ENCODE data around the gene EID3.

The EID3 gene

DNA sequence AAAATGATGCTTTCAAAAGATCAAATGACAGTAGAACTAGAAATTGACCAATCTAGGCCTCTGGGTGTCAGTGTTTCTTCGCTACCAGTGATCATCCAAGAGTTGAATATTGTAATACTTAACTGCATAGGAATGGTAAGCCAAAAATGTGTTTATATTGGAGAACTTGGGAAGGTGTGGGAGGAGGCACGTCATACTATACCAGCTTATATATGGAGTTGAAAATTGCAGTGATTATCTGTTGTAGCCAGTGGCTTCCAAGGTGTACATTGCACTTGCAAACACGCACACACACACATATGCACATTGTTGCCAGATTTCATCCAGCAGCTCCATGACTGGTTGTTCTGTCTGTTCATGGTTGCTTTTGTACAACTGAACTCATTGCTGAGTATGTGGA, 36.1 kb downstream of the EID3 start:
- DNase-seq (ENCODE audit: low read depth in 2 of 2) = no peak

DNA sequence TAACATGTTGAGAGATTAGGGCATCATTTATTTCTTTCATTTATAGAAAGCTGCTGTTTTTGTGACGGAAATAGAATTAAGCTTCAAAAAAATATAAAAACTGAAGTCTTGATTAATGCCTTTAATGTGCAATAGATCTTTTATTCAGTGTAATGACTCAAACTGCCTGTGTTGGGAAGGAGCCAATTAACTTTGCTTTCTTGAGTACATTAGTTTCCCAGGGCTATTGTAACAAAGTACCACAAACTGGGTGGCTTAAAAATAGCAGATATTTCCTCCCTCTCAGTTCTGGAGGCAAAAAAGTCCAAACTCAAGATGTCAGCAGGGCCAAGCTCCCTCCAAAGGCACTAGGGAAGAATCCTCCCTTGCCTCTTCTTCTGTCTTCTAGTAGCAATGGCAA, 36.6 kb downstream of the EID3 start:
- DNase-seq (ENCODE audit: low read depth in 2 of 2) = no peak

DNA sequence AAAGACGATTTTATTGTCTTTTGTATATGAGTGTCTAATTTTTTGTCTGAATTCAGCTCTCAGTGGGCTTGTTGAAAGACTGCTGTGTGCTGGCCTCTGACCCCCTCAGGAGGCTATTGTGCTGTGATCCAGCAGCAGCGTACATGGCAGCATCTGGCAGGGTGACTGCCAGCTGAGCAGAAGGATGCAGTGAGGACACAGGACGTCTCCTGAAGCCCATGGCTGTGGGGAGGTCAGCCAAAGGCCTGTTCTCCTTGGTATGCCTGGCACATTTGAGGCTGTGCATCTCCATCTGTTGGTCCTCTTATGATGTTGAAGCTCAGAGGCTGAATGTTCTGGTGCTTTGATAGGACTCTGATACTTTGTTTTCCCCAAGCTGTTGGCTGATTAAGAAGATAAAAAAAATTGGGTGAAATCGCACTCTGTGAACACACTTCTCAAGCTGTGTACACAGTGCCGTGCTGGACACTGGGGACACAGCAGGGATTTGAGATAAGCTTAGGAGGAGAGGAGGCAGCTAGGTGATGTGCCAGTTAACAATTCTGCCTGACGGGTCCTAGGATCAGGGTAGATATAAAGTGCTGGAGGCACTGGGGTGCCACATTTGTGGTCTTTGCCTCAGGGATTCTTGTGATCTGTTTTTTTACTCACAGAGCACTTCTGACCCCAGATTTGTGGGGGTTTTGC, 37.5 kb downstream of the EID3 start:
- DNase-seq (ENCODE audit: low read depth in 2 of 2) = no peak

DNA sequence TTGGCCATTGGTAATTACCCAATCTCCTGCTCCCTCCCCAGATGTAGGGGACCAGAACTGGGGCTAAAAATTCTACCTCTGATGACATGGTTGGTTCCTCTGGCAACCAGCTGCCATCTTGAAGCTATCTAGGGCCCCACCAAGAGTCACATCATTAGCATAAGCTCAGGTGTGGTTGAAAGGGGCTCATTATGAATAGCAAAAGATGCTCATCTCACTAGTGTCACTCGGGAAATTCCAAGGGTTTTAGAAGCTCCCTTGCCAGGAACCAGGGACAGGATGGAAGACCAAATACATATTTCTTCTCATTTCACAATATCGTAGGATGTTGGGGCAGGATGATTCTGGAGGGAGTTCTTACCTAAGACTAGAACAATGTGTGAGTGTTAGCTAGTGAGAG, 38.6 kb downstream of the EID3 start:
- no peak for DNase-seq (ENCODE audit: low read depth in 2 of 2)

DNA sequence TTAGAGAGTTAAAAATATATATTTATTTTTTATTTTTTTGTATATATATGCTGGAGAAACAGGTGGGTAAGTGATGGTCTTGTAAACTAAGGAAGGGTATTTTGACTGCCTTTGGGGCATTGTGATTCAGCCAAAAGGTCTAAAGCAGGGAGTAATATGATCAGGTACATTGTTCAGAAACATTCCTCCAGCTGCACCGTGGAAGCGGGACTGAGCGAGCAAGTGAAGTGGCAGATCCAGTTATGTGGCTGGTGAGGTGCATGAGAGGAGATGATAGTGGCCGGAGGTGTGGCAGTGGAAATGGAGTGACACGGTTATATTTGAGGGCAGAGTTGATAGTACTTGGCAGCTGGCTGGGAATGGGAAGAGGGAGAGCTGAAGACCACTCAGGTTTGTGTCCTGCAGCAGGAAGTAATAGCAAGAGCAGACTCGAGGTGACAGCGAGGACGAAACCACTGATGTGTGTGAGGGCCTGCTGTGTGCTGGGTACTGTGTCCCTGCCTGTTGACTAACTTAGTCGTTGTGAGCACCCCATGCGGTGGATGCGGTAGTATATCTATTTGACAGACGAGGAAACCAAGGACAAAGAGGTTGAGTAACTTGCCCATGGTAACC, 39.2 kb downstream of the EID3 start:
- DNase-seq (ENCODE audit: low read depth in 2 of 2) = no peak

DNA sequence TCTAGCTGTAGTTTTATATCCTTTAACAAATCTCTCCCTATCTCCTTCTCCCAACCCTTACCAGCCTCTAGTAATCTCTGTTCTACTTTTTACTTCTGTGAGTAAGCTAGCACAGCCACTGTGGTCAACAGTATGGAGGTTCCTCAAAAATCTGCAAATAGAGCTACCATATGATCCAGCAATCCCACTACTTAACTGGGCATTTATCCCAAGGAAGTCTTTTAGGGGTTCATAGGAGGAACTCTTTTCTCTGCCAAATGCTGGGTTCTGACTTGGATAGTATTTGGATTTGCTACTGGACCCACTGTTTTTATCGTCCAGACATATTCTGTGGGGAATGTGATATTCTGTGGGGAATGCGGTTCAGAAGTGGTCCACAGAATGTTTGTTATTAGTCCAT, 41.1 kb downstream of the EID3 start:
- no peak for DNase-seq (ENCODE audit: low read depth in 2 of 2)

DNA sequence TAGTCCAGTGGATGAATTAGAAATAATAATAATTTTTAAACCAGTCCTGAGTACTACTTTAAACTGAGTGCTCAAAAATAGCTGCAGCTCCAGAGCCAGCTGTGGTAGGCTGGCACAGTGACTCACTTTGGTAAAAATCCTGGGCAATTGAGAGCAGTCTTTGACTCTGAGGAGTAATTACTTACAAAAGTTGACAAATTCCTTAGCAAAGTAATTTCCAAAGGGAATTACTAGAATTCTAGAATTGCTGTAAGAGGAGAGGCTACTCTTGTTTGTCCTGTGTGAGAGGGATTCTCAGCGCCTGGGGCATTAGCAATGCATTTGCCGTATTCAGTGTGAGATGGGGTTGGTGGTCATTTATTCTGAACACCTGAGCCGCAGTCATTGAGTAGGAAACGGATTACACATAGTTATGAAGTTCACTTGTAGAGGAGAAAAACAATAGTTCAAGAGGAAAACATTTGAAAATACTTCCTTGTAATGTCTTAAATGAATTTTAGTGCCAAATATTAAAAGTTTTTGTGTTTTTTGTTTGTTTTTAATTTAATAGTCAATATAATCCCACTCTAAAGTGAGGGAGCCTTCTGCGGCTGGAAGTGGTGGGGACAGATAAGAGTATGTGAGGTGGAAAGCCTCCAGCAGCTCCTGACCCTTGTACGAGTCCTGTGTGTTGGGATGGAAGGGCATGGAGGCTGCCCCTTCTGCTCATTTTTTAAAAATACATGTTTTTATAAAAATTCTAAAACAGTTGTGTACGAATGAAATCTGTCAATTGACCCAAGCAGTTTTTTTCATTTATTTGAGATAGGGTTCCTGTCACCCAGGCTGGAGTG, 41.9 kb downstream of the EID3 start:
- DNase-seq (ENCODE audit: low read depth in 2 of 2) = no peak

DNA sequence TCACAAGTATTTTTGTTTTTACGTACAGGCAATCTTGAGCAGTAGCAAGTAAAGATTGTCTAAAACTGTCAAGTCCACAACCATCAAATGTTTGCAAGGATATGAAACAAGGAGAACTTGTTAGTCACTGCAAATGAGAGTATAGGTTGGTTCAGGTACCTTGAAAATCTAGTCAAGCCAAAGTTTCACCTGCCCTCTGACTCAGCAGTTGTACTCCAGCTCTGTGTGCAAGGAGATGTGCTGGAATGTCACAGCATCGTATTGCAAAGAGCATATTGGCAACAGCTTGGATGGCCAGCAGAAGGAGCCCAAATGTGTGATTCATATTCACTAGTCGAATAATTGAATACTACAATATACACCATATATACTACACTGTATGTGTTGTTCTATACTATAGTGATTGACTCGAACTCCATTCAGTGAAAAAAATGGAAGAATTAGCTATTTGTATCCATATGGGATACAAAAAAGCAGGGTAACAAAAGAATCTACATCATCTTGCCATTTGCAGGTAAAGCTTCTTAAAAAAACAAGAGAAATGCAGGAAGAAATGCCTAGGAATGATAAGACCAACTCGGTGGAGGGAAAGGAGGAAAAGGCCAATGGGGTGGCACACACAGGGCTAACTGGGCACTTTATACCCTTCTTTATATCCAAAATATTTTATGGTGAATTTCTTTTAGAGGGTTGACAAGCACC, 44.0 kb downstream of the EID3 start:
- DNase-seq (ENCODE audit: low read depth in 2 of 2) = no peak

DNA sequence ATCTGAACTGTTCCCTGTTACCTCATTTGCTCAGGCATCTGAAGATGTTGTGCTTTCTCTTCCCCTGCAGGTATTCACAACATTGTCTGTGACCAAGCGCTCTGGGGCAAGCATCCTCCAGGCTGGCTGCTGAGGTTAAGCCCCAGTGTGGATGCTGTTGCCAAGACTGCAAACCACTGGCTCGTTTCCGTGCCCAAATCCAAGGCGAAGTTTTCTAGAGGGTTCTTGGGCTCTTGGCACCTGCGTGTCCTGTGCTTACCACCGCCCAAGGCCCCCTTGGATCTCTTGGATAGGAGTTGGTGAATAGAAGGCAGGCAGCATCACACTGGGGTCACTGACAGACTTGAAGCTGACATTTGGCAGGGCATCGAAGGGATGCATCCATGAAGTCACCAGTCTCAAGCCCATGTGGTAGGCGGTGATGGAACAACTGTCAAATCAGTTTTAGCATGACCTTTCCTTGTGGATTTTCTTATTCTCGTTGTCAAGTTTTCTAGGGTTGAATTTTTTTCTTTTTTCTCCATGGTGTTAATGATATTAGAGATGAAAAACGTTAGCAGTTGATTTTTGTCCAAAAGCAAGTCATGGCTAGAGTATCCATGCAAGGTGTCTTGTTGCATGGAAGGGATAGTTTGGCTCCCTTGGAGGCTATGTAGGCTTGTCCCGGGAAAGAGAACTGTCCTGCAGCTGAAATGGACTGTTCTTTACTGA, 44.9 kb downstream of the EID3 start:
- DNase-seq (ENCODE audit: low read depth in 2 of 2) = no peak

DNA sequence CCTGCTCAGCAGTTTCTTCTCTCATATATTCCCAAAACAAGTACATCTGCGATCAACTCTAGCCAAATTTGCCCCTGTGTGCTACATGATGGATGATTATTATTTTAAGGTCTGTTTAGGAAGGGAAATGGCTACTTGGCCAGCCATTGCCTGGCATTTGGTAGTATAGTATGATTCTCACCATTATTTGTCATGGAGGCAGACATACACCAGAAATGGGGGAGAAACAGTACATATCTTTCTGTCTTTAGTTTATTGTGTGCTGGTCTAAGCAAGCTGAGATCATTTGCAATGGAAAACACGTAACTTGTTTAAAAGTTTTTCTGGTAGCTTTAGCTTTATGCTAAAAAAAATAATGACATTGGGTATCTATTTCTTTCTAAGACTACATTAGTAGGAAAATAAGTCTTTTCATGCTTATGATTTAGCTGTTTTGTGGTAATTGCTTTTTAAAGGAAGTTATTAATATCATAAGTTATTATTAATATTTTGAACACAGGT, 45.5 kb downstream of the EID3 start:
- no peak for DNase-seq (ENCODE audit: low read depth in 2 of 2)

DNA sequence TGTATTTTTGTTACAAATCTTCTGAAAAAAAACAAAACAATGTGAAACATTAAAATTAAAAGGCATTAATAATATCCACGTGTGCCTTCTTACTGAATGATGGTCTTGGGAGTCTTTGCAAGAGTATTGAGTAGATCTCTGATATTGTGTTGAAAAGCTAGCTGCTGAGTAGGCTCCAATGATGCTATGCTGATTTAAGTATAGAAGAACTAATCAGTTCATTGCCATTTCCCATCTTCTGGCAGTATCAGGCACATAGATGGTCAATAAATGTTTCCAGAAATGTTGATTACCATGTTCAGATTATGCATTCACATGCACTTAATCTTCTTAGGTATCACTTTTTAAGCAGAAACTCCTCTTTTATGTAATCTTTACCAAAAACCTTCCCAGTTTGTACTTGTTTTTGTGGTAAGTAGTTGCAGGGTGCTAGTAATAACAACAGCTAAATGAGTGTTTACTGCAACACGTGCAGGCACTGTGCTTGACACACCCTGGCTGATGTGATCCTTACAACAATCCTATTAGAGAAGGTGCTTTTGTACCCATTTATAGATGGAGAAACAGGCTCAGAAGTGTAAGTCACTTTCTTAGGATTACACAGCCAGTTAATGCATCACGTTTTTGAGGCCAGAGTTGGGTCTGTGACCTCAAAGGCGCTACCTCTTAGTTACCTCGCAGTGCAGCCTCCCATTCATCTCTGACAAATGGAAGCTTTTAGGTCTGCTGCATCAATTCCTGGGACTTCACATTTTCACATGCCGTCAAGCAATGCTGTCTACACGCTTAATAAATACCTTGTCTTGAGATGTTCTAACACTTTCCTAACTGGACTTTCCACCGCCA, 46.9 kb downstream of the EID3 start:
- DNase-seq (ENCODE audit: low read depth in 2 of 2) = no peak

DNA sequence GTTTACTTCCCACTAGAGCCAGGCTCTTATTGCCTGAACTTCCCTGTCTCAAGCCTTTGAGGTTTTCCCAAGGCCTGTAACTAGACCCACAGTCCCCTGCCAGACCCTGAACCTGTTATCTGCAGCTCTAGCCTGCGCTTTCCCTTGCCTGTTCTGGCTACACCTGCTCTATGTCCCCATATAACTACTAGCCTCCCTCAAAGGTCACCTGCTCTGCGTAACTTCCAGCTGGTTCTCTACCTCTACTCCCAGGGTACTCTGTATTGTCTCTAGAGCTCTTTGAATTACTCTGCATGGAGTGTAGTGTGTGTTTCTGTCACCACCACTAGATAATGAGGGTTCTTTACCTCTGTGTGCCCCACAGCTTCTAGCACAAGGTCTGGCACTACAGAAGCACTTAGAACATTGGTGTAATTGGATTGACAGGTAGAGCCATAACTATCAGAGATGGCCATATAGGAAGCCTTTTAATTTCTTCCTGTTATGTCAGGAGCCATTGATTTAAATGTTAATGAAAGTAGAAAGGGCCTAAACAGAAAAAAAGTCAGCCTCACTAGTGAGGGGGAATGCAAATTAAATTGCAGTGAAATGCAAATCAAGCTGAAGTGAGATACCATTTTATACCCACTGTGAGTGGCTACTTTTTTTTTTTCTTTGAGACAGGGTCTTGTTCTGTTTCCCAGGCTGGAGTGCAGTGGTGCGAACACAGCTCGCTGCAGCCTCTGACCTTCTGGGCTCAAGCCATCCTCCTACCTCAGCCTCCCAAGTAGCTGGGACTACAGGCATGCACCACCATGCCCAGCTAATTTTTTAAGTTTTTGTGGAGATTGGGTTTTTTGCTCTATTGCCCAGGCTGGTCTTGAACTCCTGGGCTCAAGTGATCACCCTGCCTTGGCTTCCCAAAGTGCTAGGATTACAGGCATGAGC, 47.8 kb downstream of the EID3 start:
- DNase-seq (ENCODE audit: low read depth in 2 of 2) = no peak

DNA sequence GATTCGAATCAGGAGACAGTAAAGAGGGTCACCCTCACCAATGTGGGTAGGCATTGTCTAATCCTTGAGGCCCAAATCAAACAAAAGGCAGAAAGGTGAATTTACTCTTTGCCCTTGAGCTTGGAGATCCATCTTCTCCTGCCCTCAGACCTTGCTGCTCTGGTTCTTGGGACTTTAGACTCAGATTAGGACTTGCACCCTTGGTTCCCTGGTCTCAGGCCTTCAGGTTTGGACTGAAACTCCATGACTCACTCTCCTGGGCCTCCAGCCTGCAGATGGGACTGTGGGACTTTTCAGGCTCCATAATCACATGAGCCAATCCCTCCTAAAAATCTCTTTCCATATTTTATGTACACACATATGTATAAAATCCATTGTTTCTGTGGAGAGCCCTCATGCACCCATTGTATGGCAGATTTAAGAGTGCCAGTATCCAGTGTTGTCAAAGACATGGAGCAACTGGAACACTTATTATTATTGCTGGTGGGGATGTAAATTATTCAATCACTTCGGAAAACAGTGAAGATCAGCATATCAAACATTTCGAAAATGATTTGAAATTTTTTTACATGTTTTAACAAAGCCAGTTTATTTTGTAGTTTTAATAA, 48.7 kb downstream of the EID3 start:
- no peak for DNase-seq (ENCODE audit: low read depth in 2 of 2)

DNA sequence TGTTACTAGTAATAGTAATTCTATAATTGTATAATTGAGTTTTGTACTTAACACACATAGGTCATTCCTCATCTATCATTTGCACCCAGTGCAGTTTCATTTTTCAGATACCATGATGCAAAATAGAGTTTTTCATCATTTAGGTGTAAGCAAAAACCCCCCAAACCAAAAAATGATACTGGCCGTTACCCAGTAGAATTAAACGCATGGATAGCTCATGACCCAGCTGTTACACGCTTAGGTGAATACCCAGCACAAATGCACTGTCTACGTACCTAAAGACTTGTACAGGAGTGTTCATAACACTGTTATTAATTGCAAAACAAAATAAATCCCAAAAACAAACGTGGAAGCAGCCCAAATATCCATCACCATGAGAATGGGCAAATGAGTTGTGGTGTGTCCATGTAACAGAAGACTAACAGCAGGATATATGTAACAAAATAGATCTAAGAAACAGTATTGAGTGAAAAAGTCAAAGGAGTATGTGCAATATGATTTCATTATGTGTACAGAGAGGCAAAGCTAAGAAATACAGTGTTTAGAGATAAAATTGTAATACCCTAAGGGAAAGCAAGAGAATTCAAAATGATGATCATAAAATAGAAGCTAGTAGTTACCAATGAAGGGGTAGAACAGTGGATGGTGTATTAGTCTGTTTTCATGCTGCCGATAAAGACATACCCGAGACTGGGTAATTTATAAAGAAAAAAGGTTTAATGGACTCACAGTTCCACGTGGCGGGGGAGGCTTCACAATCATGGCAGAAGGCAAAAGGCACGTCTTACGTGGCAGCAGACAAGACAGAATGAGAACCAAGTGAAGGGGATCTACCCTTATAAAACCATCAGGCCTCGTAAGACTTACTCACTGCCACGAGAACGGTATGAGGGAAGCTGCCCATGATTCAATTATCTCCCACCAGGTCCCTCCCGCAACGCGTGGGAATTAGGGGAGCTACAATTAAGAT, 49.8 kb downstream of the EID3 start:
- DNase-seq (ENCODE audit: low read depth in 2 of 2) = no peak

DNA sequence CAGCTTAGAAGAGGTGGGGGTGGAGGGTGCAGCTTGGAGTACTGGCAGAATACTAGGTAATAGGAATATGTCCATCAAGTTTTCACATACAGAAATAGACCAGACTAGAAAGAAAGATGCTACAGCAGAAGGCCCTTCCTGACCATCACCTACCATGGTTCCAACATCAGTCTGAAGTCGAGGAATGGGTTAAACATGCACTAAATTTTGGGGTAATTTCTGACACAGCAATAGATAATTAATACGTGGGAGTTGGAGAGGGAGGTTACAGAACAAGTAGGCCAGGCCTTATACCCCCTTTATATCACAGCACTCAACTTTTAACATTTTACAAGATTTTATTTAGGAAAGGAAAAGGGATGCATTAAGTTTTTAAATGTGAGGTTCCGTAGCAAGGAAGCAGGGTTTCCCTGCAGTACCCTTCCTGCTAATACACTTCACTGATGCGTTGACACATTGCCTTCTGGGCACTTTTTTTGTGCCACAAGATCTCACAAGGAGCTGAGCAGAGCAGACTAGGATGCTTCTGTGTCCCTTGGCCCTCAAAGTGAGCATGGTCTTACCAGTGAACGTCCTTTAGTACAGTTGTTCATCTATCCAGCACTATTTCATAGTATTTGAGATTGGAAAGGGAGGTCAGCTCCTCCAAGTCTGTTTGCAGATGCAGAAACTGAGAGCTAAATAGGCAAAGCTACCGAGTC, 50.8 kb downstream of the EID3 start:
- DNase-seq (ENCODE audit: low read depth in 2 of 2) = no peak
